GM21367 (cell line): ENCODE data around the gene TRIOBP.

ENCODE experiments used
- ATAC-seq: cut with Tn5 transposase; IDR thresholded peaks from one replicate; pipeline ENCODE4 v1.9.1; 2021; ENCODE audit not compliant: unreplicated experiment

Gene TRIOBP

DNA sequence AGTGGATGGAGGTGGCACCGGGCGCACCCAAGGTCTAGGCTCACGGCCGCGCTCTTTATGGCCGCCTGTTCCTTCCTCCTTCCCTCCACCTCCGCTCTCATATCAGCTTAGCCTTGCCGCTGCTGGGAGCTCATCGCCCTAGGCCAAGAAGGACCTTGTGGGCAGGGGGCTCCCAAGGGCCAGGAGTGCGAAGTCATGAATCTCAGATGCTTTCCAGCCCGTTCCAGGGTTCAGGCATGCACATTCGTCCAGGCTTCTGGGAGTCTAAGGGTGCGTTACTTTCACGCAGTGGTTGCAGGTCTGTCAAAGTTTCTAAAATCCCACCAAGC is 122.2 kb downstream of the TRIOBP start:
- no peak for ATAC-seq

DNA sequence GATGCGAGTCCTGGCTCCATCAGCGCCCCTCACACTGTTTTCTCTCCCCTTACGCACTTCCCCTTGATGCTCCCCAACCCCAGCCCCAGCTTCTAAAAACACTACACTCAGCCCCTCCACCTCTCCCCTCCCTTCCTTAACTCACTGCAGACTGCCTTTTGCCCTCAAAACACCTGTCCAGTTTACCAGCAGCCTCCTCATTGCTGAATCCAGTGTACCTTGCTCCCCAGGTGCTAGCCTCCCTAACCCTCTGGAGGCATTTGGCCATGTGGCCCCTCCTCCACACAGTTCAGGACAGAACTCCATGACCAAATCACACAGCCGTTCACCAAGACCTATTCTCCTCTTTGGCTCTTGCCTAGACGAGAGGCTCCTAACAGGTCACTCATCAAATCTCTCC is 123.5 kb downstream of the TRIOBP start:
- no peak for ATAC-seq

- ATAC-seq, result no peak
Observed at GRCh38 chr22:37822079-37822833, 125.4 kb downstream of the TRIOBP start.

DNA sequence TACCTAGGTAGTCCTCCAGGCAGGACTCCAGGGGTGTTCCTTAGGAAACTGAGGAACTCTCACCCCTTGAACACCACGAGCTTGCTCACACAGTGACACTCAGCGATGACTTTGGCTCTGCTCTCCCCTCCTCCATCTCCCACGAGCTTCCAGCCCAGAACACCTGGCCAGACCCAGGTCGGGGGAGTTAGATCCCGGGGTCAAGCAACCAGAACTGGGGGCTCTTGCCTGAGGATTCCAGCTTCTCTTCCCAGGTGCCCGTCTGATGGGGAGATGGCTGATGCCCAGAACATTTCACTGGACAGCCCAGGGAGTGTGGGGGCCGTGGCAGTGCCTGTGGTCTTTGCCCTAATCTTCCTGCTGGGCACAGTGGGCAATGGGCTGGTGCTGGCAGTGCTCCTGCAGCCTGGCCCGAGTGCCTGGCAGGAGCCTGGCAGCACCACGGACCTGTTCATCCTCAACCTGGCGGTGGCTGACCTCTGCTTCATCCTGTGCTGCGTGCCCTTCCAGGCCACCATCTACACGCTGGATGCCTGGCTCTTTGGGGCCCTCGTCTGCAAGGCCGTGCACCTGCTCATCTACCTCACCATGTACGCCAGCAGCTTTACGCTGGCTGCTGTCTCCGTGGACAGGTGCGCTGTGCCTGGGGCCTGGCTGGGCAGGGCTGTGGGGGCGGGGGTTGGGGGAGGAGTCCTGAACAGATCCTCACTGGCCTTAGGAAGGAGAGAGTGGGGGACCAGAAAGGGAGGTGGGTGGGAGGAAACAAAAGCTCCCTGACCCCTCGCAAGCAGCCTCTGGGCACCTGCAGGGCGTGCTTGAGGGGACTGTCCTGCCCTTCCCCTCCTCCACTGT is 126.5 kb downstream of the TRIOBP start, which contains the start of gene GALR3:
GALR3 (plus strand) TSS at position 249 of the 852 bp plus-strand sequence; CDS start at position 274, 25 bp downstream.
- no peak for ATAC-seq

DNA sequence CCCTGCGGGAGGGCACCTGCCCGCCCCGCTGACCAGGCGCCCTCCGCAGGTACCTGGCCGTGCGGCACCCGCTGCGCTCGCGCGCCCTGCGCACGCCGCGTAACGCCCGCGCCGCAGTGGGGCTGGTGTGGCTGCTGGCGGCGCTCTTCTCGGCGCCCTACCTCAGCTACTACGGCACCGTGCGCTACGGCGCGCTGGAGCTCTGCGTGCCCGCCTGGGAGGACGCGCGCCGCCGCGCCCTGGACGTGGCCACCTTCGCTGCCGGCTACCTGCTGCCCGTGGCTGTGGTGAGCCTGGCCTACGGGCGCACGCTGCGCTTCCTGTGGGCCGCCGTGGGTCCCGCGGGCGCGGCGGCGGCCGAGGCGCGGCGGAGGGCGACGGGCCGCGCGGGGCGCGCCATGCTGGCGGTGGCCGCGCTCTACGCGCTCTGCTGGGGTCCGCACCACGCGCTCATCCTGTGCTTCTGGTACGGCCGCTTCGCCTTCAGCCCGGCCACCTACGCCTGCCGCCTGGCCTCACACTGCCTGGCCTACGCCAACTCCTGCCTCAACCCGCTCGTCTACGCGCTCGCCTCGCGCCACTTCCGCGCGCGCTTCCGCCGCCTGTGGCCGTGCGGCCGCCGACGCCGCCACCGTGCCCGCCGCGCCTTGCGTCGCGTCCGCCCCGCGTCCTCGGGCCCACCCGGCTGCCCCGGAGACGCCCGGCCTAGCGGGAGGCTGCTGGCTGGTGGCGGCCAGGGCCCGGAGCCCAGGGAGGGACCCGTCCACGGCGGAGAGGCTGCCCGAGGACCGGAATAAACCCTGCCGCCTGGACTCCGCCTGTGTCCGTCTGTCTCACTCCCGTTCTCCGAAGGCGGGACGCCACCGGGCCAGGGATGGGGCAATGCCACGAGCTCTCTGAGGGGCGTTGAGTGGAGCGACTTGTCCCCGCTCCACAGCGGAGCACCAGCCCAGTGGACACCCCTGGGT is 128.1 kb downstream of the TRIOBP start:
- ATAC-seq, result no peak
